Activated CD8-positive, alpha-beta T cell treated with anti-CD3 and anti-CD28 coated beads, Interleukin-2, amount 10 ng/mL, durations not matched to agents 7 days and 5 days (primary cell): Measurements from ENCODE around the gene CNNM1. TPM values are rescaled to one million over a fixed set of nuclear protein-coding genes. Genes with fewer than 3 reads are reported as not detected.

Experiments used
- ATAC-seq: fragments of 150-1000 bp; cut with Tn5 transposase; one replicate; pipeline ENCODE4 v1.10.0; 2021; ENCODE audit warnings: moderate library complexity
- CTCF ChIA-PET: fragments of 350-600 bp; sonication (Branson Sonifier 250); formaldehyde crosslinking; loops from one replicate; lab custom pipeline; 2021; ENCODE audit warnings: antibody characterized with exemption; lab: Charles Lee
- POLR2A ChIA-PET: fragments of 350-600 bp; sonication (Branson Sonifier 250); formaldehyde crosslinking; loops from one replicate; lab custom pipeline; 2021; ENCODE audit warnings: antibody characterized with exemption; lab: Charles Lee
- DNase-seq: peaks from one replicate; pipeline ENCODE4 v3.0.0-alpha.2; 2020
- H3K27ac Mint-ChIP-seq: one replicate; pipeline ENCODE4 v1.8.0; 2021; ENCODE audit warnings: mild to moderate bottlenecking, mixed read lengths
- H3K27me3 Mint-ChIP-seq: one replicate; pipeline ENCODE4 v1.8.0; 2021; ENCODE audit warnings: low read depth, mixed read lengths
- H3K36me3 Mint-ChIP-seq: one replicate; pipeline ENCODE4 v1.8.0; 2021; ENCODE audit warnings: low read depth, mixed read lengths
- H3K4me1 Mint-ChIP-seq: one replicate; pipeline ENCODE4 v1.8.0; 2021; ENCODE audit warnings: low read depth, mixed read lengths
- H3K4me3 Mint-ChIP-seq: one replicate; pipeline ENCODE4 v1.8.0; 2021; ENCODE audit warnings: mild to moderate bottlenecking, mixed read lengths
- H3K9me3 Mint-ChIP-seq: one replicate; pipeline ENCODE4 v1.8.0; 2022; ENCODE audit warnings: mixed read lengths; ENCODE audit not compliant: insufficient read depth
- total RNA-seq, 2 experiments: library from RNA; stranded (reverse); gene quantifications; one replicate each; pipeline ENCODE4 v1.2.3, GENCODE V29; 2021

The CNNM1 gene
- total RNA-seq, 2 experiments from 2014 or later: 0.13 to 0.23 TPM

DNA sequence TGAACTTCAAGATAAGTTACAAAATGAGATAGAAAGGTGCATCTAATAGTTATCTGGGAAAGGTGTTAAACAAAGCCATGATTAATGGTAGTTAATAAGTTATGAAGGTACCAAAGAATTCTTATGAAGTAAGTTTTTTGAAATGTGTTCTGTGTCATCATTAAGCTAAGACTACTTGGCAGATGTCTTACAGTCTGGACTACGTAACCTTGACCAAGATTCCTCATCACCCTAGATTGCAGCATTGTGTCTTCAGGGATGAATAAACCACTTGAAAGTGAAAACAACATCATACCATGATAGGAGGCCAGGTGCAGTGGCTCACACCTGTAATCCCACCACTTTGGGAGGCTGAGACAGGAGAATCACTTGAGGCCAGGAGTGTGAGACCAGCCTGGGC is 53.0 kb downstream of the CNNM1 start:
- Mint-ChIP-seq H3K27ac (no peak overlapping the region), H3K9me3 (no peaks in the 10 kb centered on the region), H3K36me3 (no peaks in the 10 kb centered on the region), H3K27me3 (peaks cover 11% of the 10 kb centered on the region), H3K4me1 (no peaks in the 10 kb centered on the region), H3K4me3 (no peak overlapping the region)
- ATAC-seq (no peak), DNase-seq (no peak)
- POLR2A ChIA-PET: no interaction called here
- CTCF ChIA-PET: no interaction called here

DNA sequence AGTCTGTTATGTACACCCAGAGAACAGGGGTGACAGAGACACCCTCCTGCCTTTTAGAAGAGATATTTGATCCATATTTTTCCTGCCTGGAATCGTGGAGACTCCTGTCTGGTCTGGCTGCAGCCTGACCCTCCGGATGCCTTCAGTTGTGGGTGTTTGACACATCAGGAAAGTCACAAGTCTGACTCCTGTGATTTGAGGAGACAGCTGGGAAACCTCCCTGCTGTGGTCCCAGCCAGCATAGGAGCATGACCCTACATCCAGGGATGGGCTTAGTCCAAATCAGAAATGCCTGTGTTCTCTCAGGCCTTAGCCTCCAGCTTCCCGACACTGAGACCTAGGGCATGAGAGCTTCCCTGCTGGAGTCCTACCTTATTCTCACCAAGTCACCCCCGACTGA is 57.9 kb downstream of the CNNM1 start:
- CTCF ChIA-PET: no interaction called here
- H3K9me3 Mint-ChIP-seq: no peaks in the 10 kb centered on the region

DNA sequence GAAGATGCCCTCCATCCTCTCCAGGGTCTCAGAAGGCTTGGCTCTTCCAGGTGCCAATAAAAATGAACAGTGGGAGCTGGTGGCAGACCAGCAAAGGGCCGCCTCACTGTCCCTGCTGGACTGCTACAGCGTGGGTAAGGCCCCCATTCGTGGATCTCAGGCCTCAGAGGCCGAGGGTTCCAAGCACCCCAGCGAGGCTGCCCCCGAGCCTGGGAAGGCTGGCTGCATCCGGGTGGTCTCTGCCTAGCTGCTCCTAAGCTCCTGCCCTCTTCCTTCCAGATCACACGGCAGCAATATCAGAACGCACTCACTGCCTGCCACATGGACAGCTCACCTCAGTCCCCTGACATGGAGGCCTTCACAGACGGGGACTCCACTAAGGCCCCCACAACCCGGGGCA is 58.4 kb downstream of the CNNM1 start:
- Mint-ChIP-seq H3K36me3 (no peaks in the 10 kb centered on the region), H3K27ac (no peak overlapping the region), H3K4me3 (no peak overlapping the region), H3K27me3 (peaks cover 7% of the 10 kb centered on the region), H3K4me1 (peaks cover 2% of the 10 kb centered on the region), H3K9me3 (no peaks in the 10 kb centered on the region)
- POLR2A ChIA-PET: no interaction called here
- DNase-seq (no peak), ATAC-seq (no peak)
- CTCF ChIA-PET: no interaction called here

More for the DNA sequence above, 57.9 kb downstream of the CNNM1 start:
- Mint-ChIP-seq H3K4me1 (no peaks in the 10 kb centered on the region), H3K36me3 (no peaks in the 10 kb centered on the region), H3K27ac (no peak overlapping the region), H3K27me3 (peaks cover 7% of the 10 kb centered on the region), H3K4me3 (no peak overlapping the region)
- no peak for DNase-seq
- POLR2A ChIA-PET: no interaction called here
- no peak for ATAC-seq

DNA sequence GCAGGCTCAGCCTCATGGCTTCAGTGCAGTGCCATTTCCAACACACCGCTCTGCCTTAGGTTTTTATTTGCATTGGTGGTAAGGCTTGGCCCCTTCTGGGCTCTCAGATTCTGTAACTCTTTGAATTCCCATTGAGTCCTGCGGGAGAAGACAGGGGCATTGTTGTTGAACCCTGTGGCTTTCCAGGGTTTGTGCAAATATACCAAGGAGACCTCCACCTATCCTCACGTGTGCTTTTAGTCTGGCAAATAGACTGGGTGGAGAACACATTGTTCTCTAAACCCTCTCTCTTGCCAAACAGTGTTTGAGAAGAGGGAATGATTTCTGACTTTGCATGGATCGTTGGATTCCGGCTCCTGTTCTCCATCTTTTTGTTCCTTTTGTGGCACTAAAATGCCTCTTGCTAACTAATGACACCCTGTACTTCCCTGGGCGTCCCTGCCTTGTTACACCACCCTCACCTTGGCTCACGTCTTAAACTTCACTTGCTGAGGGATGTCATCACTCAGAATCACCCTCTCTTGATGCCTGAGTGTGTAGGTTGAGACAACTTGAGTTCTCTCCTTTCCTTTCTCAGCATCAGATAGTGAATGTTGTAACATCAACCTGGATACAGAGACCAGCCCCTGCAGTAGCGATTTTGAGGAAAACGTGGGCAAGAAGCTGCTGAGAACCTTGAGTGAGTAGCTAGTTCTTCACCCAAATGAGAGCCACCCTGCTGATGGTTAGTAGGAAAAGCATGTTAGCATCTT is 60.7 kb downstream of the CNNM1 start:
- Mint-ChIP-seq H3K36me3 (no peaks in the 10 kb centered on the region), H3K4me1 (peaks cover 7% of the 10 kb centered on the region), H3K9me3 (no peaks in the 10 kb centered on the region), H3K27ac (no peak overlapping the region), H3K4me3 (no peak overlapping the region), H3K27me3 (peaks cover 6% of the 10 kb centered on the region)
- POLR2A ChIA-PET: no interaction called here
- CTCF ChIA-PET: no interaction called here
- no peak for ATAC-seq
- DNase-seq: no peak

DNA sequence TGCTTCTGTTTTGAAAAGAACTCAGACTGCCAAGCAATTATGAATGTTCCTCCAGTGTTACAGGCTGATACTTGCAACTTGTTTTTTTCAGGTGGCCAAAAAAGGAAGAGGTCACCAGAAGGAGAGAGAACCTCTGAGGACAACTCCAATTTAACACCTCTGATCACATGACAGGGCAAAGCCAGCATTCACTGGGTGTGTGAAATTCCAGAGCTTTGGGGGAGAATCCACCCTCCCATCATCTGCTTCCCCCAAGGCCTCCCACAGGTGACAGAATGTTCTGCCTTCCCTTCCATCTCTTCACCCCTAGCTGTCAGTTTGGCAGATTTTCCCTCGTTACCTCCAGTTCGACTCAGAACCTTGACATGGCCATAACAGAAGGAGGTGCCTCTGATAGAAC is 62.2 kb downstream of the CNNM1 start:
- ChIA-PET POLR2A (no interaction called here), CTCF (interaction anchor here (1.2 to 4.0 kb wide), 6 partner anchors 10 to 225 kb away, joined by 3 to 19 read pairs (median 6); no protein-coding TSS in a partner anchor)
- Mint-ChIP-seq H3K4me3 (no peak overlapping the region), H3K4me1 (peaks cover 12% of the 10 kb centered on the region), H3K36me3 (peaks cover 3% of the 10 kb centered on the region), H3K27ac (no peak overlapping the region), H3K9me3 (no peaks in the 10 kb centered on the region), H3K27me3 (peaks cover 2% of the 10 kb centered on the region)
- DNase-seq (no peak), ATAC-seq (no peak)

DNA sequence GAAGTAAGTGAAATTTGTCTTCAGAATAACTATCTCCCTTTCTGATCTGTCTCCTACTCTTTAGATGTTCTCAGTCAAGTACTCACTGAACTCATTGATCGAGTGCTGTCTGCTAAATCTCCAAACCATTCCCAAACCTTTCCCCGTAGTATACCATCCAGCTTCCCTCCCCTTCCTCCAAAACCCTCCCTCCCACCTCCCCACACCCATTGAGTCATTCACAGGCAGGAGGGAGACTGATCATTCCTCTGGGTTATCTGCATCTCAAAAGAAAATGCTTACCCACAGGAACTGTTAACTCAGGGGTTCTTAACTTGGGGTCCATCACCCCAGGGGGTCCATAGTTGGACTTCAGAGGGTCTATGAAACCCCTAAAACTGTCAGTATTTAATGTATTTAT is 63.9 kb downstream of the CNNM1 start:
- POLR2A ChIA-PET: no interaction called here
- DNase-seq (no peak), ATAC-seq (no peak)
- H3K4me3 Mint-ChIP-seq: no peak overlapping the region
- CTCF ChIA-PET: interaction anchor here (0.7 to 4.0 kb wide), 12 partner anchors 10 to 316 kb away, joined by 3 to 19 read pairs (median 4); partner anchors contain the start of gene GOT1
- H3K4me1 Mint-ChIP-seq: peaks cover 12% of the 10 kb centered on the region
- peaks cover 10% of the 10 kb centered on the region for H3K36me3 Mint-ChIP-seq
- peaks cover 2% of the 10 kb centered on the region for H3K27me3 Mint-ChIP-seq
- no peaks in the 10 kb centered on the region for H3K9me3 Mint-ChIP-seq
- no peak overlapping the region for H3K27ac Mint-ChIP-seq

DNA sequence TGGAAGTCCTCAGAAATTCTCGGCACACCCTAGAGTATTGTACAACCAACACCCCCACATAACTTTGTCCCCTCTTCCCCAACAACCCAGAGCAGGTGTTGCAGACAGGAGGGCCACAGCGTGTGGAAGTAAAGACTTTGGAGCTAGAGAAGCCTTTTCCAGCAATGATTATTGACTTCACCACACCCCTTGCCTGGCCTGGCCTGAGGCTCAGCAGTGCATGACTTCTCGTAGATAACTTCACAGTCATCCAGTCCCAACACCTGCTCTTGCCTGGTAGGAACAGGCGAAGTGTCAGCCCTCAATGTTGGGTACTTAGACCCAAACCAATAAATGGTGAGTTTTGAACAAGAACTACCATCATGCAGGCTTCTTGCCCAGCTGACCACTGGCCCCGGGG is 64.5 kb downstream of the CNNM1 start:
- DNase-seq (no peak), ATAC-seq (no peak)
- Mint-ChIP-seq H3K27ac (no peak overlapping the region), H3K27me3 (peaks cover 2% of the 10 kb centered on the region), H3K4me3 (no peak overlapping the region), H3K4me1 (peaks cover 12% of the 10 kb centered on the region), H3K9me3 (no peaks in the 10 kb centered on the region), H3K36me3 (peaks cover 10% of the 10 kb centered on the region)
- POLR2A ChIA-PET: no interaction called here
- CTCF ChIA-PET: interaction anchor here (1.2 to 4.0 kb wide), 6 partner anchors 15 to 317 kb away, joined by 3 to 19 read pairs (median 6); partner anchors contain the start of gene GOT1

DNA sequence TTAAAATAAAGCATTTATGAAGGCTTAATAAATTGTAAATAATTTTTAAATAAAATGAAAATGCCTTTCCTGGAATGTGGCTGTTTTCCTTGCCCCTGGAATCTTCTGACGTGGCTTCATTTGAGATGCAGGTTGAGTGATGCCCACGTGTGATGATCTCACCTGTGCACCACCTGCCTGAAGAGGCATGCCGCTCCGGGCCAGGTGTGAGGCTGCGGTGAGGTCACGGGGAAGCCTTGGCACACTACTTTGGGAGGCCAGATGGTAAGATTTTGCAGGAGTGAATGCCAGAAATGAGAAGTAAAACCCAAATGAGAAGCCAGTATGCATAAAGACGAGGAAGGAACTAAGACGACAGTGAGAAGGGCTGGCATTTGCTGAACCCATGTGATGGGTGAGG is 65.1 kb downstream of the CNNM1 start:
- peaks cover 2% of the 10 kb centered on the region for H3K27me3 Mint-ChIP-seq
- H3K36me3 Mint-ChIP-seq: peaks cover 10% of the 10 kb centered on the region
- H3K9me3 Mint-ChIP-seq: no peaks in the 10 kb centered on the region
- ATAC-seq (no peak), DNase-seq (no peak)
- no peak overlapping the region for H3K27ac Mint-ChIP-seq
- POLR2A ChIA-PET: no interaction called here
- CTCF ChIA-PET: interaction anchor here (1.4 to 4.0 kb wide), 3 partner anchors 41 to 317 kb away, joined by 3 to 19 read pairs (median 15); no protein-coding TSS in a partner anchor
- no peak overlapping the region for H3K4me3 Mint-ChIP-seq
- H3K4me1 Mint-ChIP-seq: peaks cover 12% of the 10 kb centered on the region

DNA sequence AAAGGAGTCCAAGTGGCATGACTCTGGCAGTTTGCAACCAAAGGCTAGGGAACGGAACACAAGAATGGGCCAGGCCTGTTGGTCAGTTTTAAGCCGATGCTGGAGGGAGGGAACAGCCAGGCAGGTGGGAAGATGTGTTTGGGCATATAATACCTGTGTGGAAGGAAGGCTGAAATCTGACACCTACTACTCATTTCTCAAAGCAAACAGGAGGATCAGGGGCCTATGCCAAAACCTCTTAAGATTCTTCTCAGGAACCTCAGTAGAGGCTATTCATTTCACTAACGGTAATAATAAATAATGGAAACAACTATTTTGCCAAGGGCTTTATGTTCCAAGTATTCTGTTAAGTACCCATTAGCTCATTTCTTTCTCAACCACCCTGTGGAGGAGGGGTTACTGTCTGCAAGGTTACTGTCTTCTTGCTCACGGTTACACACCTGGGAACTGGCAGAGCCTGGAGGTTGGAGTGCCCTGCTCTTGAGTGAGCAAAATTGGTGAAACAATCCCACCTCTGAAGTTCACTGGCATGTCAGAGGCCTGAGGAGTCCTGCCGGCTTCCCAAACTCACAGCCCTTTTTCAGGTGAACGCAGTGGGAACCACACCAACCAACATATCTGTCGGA is 65.7 kb downstream of the CNNM1 start:
- Mint-ChIP-seq H3K4me1 (peaks cover 12% of the 10 kb centered on the region), H3K27ac (no peak overlapping the region), H3K9me3 (no peaks in the 10 kb centered on the region), H3K27me3 (peaks cover 2% of the 10 kb centered on the region), H3K36me3 (peaks cover 10% of the 10 kb centered on the region), H3K4me3 (no peak overlapping the region)
- no peak for ATAC-seq
- no peak for DNase-seq
- ChIA-PET POLR2A (no interaction called here), CTCF (interaction anchor here (1.4 to 4.0 kb wide), 2 partner anchors 40 to 316 kb away, joined by 3 to 19 read pairs; no protein-coding TSS in a partner anchor)

DNA sequence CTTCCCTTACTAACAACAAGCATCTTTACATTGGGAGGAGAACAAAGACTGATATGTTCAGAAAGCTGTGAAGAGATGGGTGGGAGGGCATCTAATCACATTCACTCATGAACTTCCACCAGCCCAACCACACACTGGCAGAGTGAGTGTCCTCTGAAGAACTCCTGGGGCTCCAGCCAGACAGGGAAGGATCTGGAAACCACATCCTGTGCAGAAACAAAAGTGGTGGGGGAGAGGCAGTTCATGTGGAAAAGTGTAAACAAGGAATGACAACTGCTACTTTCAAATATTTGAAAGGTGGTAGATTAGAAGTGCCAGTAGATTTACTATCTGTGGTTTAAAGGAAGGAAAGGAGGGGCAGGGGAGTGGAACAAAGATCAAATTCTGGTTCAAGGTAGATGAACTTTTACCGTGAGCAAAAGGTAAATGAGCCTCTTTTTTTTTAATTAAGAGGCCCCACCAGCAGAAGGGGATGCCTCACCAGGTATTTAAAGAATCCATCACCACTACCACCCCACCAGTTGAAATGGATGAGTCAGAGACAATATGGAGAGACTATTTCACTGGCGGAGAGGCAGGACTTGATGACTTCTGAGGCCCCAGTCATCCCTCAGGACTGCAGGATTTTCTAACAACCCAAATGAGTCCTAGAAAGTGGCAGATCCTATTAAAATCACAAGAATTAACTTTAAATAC is 66.7 kb downstream of the CNNM1 start:
- ATAC-seq (no peak), DNase-seq (no peak)
- POLR2A ChIA-PET: no interaction called here
- Mint-ChIP-seq H3K27ac (no peak overlapping the region), H3K4me1 (peaks cover 12% of the 10 kb centered on the region), H3K36me3 (peaks cover 10% of the 10 kb centered on the region), H3K9me3 (no peaks in the 10 kb centered on the region), H3K4me3 (no peak overlapping the region), H3K27me3 (peaks cover 2% of the 10 kb centered on the region)
- CTCF ChIA-PET: no interaction called here

DNA sequence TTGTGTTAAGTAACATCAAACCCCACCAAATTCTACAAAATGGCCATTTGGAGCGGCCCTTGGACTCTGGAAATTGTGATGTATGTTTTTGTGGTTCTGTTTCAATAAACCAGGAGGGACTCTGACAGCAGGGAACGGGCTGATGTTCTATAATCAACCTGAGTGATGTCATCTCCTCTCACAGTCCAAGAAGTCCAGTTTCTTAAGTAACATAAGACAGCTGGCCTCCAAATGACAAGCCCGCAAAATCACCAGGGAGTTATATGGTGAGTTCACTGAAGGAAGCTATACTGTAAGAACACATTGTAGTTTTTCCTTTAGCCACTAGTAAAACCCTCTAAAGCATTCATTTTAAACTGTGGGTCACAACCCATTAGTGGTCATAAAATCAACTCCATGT is 67.3 kb downstream of the CNNM1 start:
- peaks cover 12% of the 10 kb centered on the region for H3K4me1 Mint-ChIP-seq
- DNase-seq: no peak
- CTCF ChIA-PET: no interaction called here
- peaks cover 12% of the 10 kb centered on the region for H3K36me3 Mint-ChIP-seq
- H3K9me3 Mint-ChIP-seq: no peaks in the 10 kb centered on the region
- ATAC-seq: no peak
- POLR2A ChIA-PET: no interaction called here
- H3K27ac Mint-ChIP-seq: no peak overlapping the region
- H3K27me3 Mint-ChIP-seq: peaks cover 1% of the 10 kb centered on the region
- no peak overlapping the region for H3K4me3 Mint-ChIP-seq

DNA sequence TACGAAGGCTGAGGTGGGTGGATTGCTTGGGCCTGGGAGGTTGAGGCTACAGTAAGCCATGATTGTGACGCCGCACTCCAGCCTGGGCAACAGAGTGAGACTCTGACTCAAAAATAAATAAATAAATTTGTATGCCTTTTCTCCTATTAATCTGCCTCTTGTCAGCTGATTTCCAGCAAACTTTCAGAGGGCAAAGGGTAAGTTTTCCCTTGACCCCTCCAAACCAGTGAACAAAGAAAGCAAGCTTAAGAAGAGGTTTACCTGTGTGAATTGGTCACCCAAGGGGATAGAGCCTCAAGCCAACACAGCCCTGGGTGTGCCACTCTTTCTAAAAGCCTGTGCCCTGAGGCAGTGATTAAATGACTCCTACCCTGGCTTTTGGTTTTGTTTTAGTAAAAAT is 70.5 kb downstream of the CNNM1 start:
- peaks cover 26% of the 10 kb centered on the region for H3K36me3 Mint-ChIP-seq
- no peaks in the 10 kb centered on the region for H3K27me3 Mint-ChIP-seq
- POLR2A ChIA-PET: no interaction called here
- ATAC-seq (no peak), DNase-seq (no peak)
- peaks cover 5% of the 10 kb centered on the region for H3K4me1 Mint-ChIP-seq
- CTCF ChIA-PET: no interaction called here
- H3K4me3 Mint-ChIP-seq: no peak overlapping the region
- H3K27ac Mint-ChIP-seq: no peak overlapping the region
- H3K9me3 Mint-ChIP-seq: no peaks in the 10 kb centered on the region
